NB4 (cell line): ENCODE results near the gene IFNA8.

Experiments used
- CTCF ChIP-seq: IDR thresholded peaks from one replicate; pipeline ENCODE4 v1.5.1; 2012; ENCODE audit warnings: low read depth, low read length
- MAX ChIP-seq: IDR thresholded peaks from 2 replicates; pipeline ENCODE4 v1.6.1; 2011; ENCODE audit warnings: low read depth, low read length
- MYC ChIP-seq: IDR thresholded peaks from 2 replicates; pipeline ENCODE4 v1.6.1; 2011; ENCODE audit warnings: low read depth, low read length
- POLR2A ChIP-seq: IDR thresholded peaks from 2 replicates; pipeline ENCODE4 v1.6.1; 2011; ENCODE audit warnings: mild to moderate bottlenecking; ENCODE audit not compliant: insufficient read length; ENCODE audit errors: extremely low read depth

- TF ChIP-seq CTCF (no peak), MAX (no peak), POLR2A (no peak), MYC (no peak)
Observed at GRCh38 chr9:21443849-21444625, 35.1 kb downstream of the IFNA8 start.
